Fibroblast of mammary gland (primary cell): ENCODE measurements around the gene NEK1.
"Not testable (repeated sequence)": the region's sequence is repeated elsewhere in the genome, so short reads cannot be mapped to it uniquely, and the experiment has no call there.

Source experiments
- DNase-seq: peaks from one replicate; pipeline ENCODE4 v3.0.0-alpha.2; 2010; ENCODE audit warnings: low read depth
- H3K4me3 ChIP-seq: 2 replicates; pipeline ENCODE4 v1.5.1; 2011; ENCODE audit warnings: low read depth, mild to moderate bottlenecking, low read length, moderate library complexity; ENCODE audit not compliant: control insufficient read depth
- CTCF ChIP-seq: conservative IDR thresholded peaks from 2 replicates; pipeline ENCODE4 v1.5.1; 2011; ENCODE audit warnings: low read depth, low read length, inconsistent platforms; ENCODE audit not compliant: control insufficient read depth, insufficient read depth

The NEK1 gene

GRCh38 chr4:169557061-169557636 lies 55.2 kb downstream of the NEK1 start:
- no peak for DNase-seq
- no peak overlapping the region for H3K4me3 ChIP-seq
- TF ChIP-seq CTCF: no peak

- DNase-seq, H3K4me3 ChIP-seq: not testable (repeated sequence)
Measured at GRCh38 chr4:169546548-169546947, 65.8 kb downstream of the NEK1 start.

GRCh38 chr4:169540774-169541173 lies 71.6 kb downstream of the NEK1 start:
- no peak overlapping the region for H3K4me3 ChIP-seq
- no peak for TF ChIP-seq CTCF
- DNase-seq: no peak

GRCh38 chr4:169530048-169530447 lies 82.3 kb downstream of the NEK1 start:
- TF ChIP-seq CTCF: no peak
- no peak for DNase-seq
- no peak overlapping the region for H3K4me3 ChIP-seq

GRCh38 chr4:169523796-169524195 lies 88.6 kb downstream of the NEK1 start:
- no peak overlapping the region for H3K4me3 ChIP-seq
- no peak for TF ChIP-seq CTCF
- no peak for DNase-seq

GRCh38 chr4:169510617-169511016 lies 101.8 kb downstream of the NEK1 start:
- no peak for DNase-seq
- TF ChIP-seq CTCF: no peak
- no peak overlapping the region for H3K4me3 ChIP-seq

- H3K4me3 ChIP-seq: no peak overlapping the region
- no peak for DNase-seq
- no peak for TF ChIP-seq CTCF
Measured at GRCh38 chr4:169506903-169507302, 105.5 kb downstream of the NEK1 start.

GRCh38 chr4:169499907-169500306 lies 112.5 kb downstream of the NEK1 start:
- not testable (repeated sequence) for H3K4me3 ChIP-seq

GRCh38 chr4:169494234-169494633 lies 118.1 kb downstream of the NEK1 start:
- not testable (repeated sequence) for H3K4me3 ChIP-seq, DNase-seq

More at GRCh38 chr4:169499907-169500306, 112.5 kb downstream of the NEK1 start:
- DNase-seq: not testable (repeated sequence)
